Keratinocyte (primary cell): ENCODE data around the gene C11orf97. TPM values are rescaled to one million over a fixed set of nuclear protein-coding genes. Genes with fewer than 3 reads are reported as not detected.

Experiments
- DNase-seq: peaks from one replicate; pipeline ENCODE4 v3.0.0-alpha.2; 2011; ENCODE audit warnings: low read depth, missing footprints, low spot score
- FAIRE-seq: peaks from 2 replicates; lab custom pipeline; 2011; peaks lifted over from hg19 to GRCh38; lab: Jason Lieb, UNC
- H2AFZ ChIP-seq: 2 replicates; pipeline ENCODE4 v1.6.0; 2012; ENCODE audit warnings: low read length, control low read depth, inconsistent platforms; ENCODE audit not compliant: control insufficient read depth
- H3K27ac ChIP-seq: 2 replicates; pipeline ENCODE4 v1.5.1; 2011; ENCODE audit warnings: low read length; ENCODE audit not compliant: control insufficient read depth, insufficient read depth
- H3K27me3 ChIP-seq: 3 replicates; pipeline ENCODE4 v1.6.0; 2011; ENCODE audit warnings: low read length; ENCODE audit not compliant: control insufficient read depth, insufficient read depth; ENCODE audit errors: extremely low read depth
- H3K36me3 ChIP-seq, 2 experiments: 2 replicates in 1 of 2; 3 replicates in 1 of 2; pipeline ENCODE4 v1.5.1; 2011; ENCODE audit warnings: low read length in 2 of 2, mild to moderate bottlenecking in 1 of 2; ENCODE audit not compliant: control insufficient read depth in 2 of 2, insufficient read depth in 2 of 2; ENCODE audit errors: extremely low read depth in 1 of 2
- H3K4me1 ChIP-seq: 3 replicates; pipeline ENCODE4 v1.5.1; 2011; ENCODE audit warnings: low read length; ENCODE audit not compliant: control insufficient read depth, insufficient read depth; ENCODE audit errors: extremely low read depth
- H3K4me2 ChIP-seq: 3 replicates; pipeline ENCODE4 v1.6.0; 2011; ENCODE audit warnings: low read depth, low read length; ENCODE audit not compliant: control insufficient read depth, insufficient read depth; ENCODE audit errors: extremely low read depth
- H3K4me3 ChIP-seq, 3 experiments: fragments of 200-600 bp in 1 of 3; sonication (generic) in 1 of 3; 2 replicates in 2 of 3; 3 replicates in 1 of 3; pipeline ENCODE4 v1.5.1; 2011 to 2016; ENCODE audit warnings: low read length in 3 of 3, mild to moderate bottlenecking in 3 of 3, control low read depth in 2 of 3, inconsistent platforms in 1 of 3, low read depth in 1 of 3, mixed read lengths in 1 of 3, mixed run types in 1 of 3, moderate library complexity in 1 of 3; ENCODE audit not compliant: control insufficient read depth in 2 of 3, insufficient read depth in 2 of 3; ENCODE audit errors: extremely low read depth in 1 of 3
- H3K79me2 ChIP-seq: 2 replicates; pipeline ENCODE4 v1.6.0; 2012; ENCODE audit warnings: low read length; ENCODE audit not compliant: control insufficient read depth, insufficient read depth
- H3K9ac ChIP-seq: 3 replicates; pipeline ENCODE4 v1.6.0; 2011; ENCODE audit warnings: low read length; ENCODE audit not compliant: control insufficient read depth, insufficient read depth; ENCODE audit errors: extremely low read depth
- H3K9me1 ChIP-seq: 3 replicates; pipeline ENCODE4 v1.6.0; 2011; ENCODE audit warnings: low read length; ENCODE audit not compliant: control insufficient read depth, insufficient read depth; ENCODE audit errors: extremely low read depth
- H3K9me3 ChIP-seq: 2 replicates; pipeline ENCODE4 v1.5.1; 2012; ENCODE audit warnings: low read depth, low read length; ENCODE audit not compliant: control insufficient read depth
- H4K20me1 ChIP-seq: 3 replicates; pipeline ENCODE4 v1.6.0; 2011; ENCODE audit warnings: low read length; ENCODE audit not compliant: control insufficient read depth, insufficient read depth; ENCODE audit errors: extremely low read depth
- CTCF ChIP-seq, 3 experiments: IDR thresholded peaks in 1 of 3; conservative IDR thresholded peaks in 1 of 3; optimal IDR thresholded peaks in 1 of 3; 2 replicates in 2 of 3; 3 replicates in 1 of 3; pipeline versions ENCODE3 to v1.5.1; 2011; ENCODE audit warnings: low read length in 3 of 3, mild to moderate bottlenecking in 3 of 3, moderate library complexity in 2 of 3, control low read depth in 1 of 3, inconsistent platforms in 1 of 3; ENCODE audit not compliant: insufficient read depth in 2 of 3; ENCODE audit errors: extremely low read depth in 1 of 3
- EZH2 ChIP-seq: IDR thresholded peaks from one replicate; pipeline ENCODE4 v1.6.1; 2012; ENCODE audit warnings: inconsistent platforms, mild to moderate bottlenecking, low read length, moderate library complexity
- dilution Hi-C: fragments of 300-500 bp; cut with MboI; formaldehyde crosslinking; loops from one replicate; pipeline ENCODE4 v1.7.0; 2020; ENCODE audit warnings: low sequenced_read_pairs; ENCODE audit not compliant: extremely low pct_ligation_motif_present
- polyA plus RNA-seq, 5 experiments: library from polyadenylated mRNA; depleted of rRNA in 3 of 5; stranded (reverse) in 3 of 5; stranded (forward) in 1 of 5; unstranded in 1 of 5; fragments of >200 nt; gene quantifications; 1 replicate in 1 of 5; 2 replicates in 3 of 5; 3 replicates in 1 of 5; pipeline versions ENCODE4 v1.2.1 to v1.2.3, GENCODE V29; 2011 to 2012; ENCODE audit warnings: missing spikeins in 2 of 5, low read depth in 1 of 5, low replicate concordance in 1 of 5

Gene C11orf97
- polyA plus RNA-seq, 1 donor (not counting 4 experiments of a cell fraction or from before 2014, with no cell fraction given): not detected

DNA sequence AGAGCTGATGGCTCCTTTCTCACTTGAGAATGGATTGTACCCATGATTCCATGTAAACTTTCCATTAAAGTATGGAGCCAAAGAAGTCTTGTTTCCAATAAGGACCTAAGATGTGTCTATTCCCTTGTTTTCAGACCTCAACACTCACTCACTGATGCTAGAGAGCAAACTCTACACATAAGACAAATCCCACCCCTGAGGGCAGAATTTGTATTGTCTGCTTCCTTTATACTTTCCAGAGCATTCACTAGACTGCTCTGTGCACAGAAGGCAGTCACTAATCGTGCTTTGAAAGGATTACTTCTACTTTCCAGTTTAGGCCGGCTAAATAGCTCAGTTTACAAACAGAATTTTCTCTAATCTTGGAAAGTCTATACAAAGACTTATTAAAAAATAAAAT is 12.1 kb upstream of the C11orf97 start:
- FAIRE-seq: no peak
- H3K4me2 ChIP-seq: no peak overlapping the region

DNA sequence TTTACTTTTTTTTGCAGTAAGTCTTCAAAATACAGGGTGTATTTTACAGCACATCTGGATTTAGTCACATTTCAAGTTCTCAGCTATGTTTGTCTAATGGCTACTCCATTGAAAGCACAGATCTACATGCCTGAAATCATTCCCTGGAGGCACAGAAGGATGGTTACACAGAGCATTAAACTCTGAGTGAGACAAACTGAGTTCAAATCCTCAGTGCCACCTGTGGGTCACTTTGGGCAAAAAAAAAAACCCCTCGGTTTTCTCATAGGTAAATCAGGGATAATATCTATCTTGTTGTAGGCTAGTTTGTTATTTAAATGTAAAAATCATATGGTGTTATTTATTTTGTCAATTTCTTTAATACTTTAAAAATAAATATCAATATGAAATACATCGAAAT is 10.7 kb upstream of the C11orf97 start:
- Histone ChIP-seq H3K9me3 (no peaks in the 10 kb centered on the region), H2AFZ (no peak overlapping the region), H3K9ac (no peak overlapping the region), H3K9me1 (no peaks in the 10 kb centered on the region), H3K4me3 (no peak overlapping the region), H4K20me1 (no peaks in the 10 kb centered on the region), H3K27ac (no peak overlapping the region), H3K27me3 (no peaks in the 10 kb centered on the region), H3K4me2 (no peak overlapping the region), H3K79me2 (no peaks in the 10 kb centered on the region), H3K4me1 (no peaks in the 10 kb centered on the region), H3K36me3 (peaks cover 4 to 6% of the 10 kb centered on the region in 2 experiments)
- DNase-seq (no peak), FAIRE-seq (no peak)
- dilution Hi-C loops: no loop called here
- TF ChIP-seq CTCF (optimal IDR thresholded peaks at IDR 0.05 in 1 of 3, IDR thresholded peaks at IDR 0.05 in 1 of 3, conservative IDR thresholded peaks at IDR 0.05 in 1 of 3; ENCODE audit: extremely low read depth in 1 of 3, insufficient read depth in 2 of 3, low read length in 3 of 3): no peak
- no peak for TF ChIP-seq EZH2

More for the DNA sequence above, 12.1 kb upstream of the C11orf97 start:
- Histone ChIP-seq H3K4me3 (no peak overlapping the region), H3K27me3 (no peaks in the 10 kb centered on the region), H3K9ac (no peak overlapping the region), H3K9me1 (no peaks in the 10 kb centered on the region), H3K9me3 (no peaks in the 10 kb centered on the region), H4K20me1 (no peaks in the 10 kb centered on the region), H2AFZ (no peak overlapping the region), H3K27ac (no peak overlapping the region), H3K36me3 (peaks cover 4 to 6% of the 10 kb centered on the region in 2 experiments), H3K79me2 (peaks cover 2% of the 10 kb centered on the region), H3K4me1 (peaks cover 4% of the 10 kb centered on the region)
- no peak for TF ChIP-seq CTCF (optimal IDR thresholded peaks at IDR 0.05 in 1 of 3, IDR thresholded peaks at IDR 0.05 in 1 of 3, conservative IDR thresholded peaks at IDR 0.05 in 1 of 3; ENCODE audit: extremely low read depth in 1 of 3, insufficient read depth in 2 of 3, low read length in 3 of 3)
- TF ChIP-seq EZH2: no peak
- dilution Hi-C loops: no loop called here
- DNase-seq: no peak
